Body of pancreas (tissue), 4 donors: ENCODE results near the gene CTSD. TPM values are rescaled to one million over a fixed set of nuclear protein-coding genes. Genes with fewer than 3 reads are reported as not detected.

ENCODE experiments used
- ATAC-seq: fragments of 150-250 bp; one replicate; pipeline ENCODE4 v1.9.1; 2016
- DNase-seq, 4 donors: peaks; one replicate each; pipeline ENCODE4 v3.0.0-alpha.2; 2019
- H3K27ac ChIP-seq, 4 donors: fragments of 200-600 bp; sonication (generic); 1 replicate in 3 of 4; 2 replicates in 1 of 4; pipeline versions ENCODE4 v1.5.1 to v1.6.1; 2016 to 2019; ENCODE audit warnings: mild to moderate bottlenecking in 1 of 4, mixed read lengths in 1 of 4, moderate library complexity in 1 of 4
- H3K27me3 ChIP-seq, 2 donors: fragments of 200-600 bp; sonication (generic); one replicate each; pipeline ENCODE4 v1.6.0; 2016; ENCODE audit warnings: mild to moderate bottlenecking in 1 of 2
- H3K36me3 ChIP-seq, 2 donors: fragments of 200-600 bp; sonication (generic); replicated peaks in 1 of 2; 2 replicates each; pipeline ENCODE4 v1.5.1; 2016; ENCODE audit warnings: low read depth in 2 of 2; ENCODE audit not compliant: insufficient read depth in 1 of 2
- H3K4me1 ChIP-seq: fragments of 200-600 bp; sonication (generic); one replicate; pipeline ENCODE4 v1.6.0; 2016
- H3K4me3 ChIP-seq, 2 donors: fragments of 200-600 bp; sonication (generic); 1 replicate in 1 of 2; 2 replicates in 1 of 2; pipeline ENCODE4 v1.5.1; 2016 to 2019
- H3K9me3 ChIP-seq, 3 donors: fragments of 200-600 bp; sonication (generic); 1 replicate in 2 of 3; 2 replicates in 1 of 3; pipeline ENCODE4 v1.5.1; 2016
- POLR2A ChIP-seq, 3 donors: fragments of 450-650 bp; IDR thresholded peaks; one replicate each; pipeline ENCODE4 v1.6.1; 2016; ENCODE audit warnings: antibody characterized with exemption in 3 of 3, mild to moderate bottlenecking in 2 of 3
- WGBS, 2 donors: methylation state at CpG; one replicate each; pipeline ENCODE4 v1.1.5; 2017; 5-methylcytosine and 5-hydroxymethylcytosine counted together
- intact Hi-C: fragments of 100-400 bp; cut with DNase I; formaldehyde crosslinking; loops from one replicate; pipeline ENCODE4 v1.15.1; 2023
- total RNA-seq, 2 donors: library from RNA; depleted of rRNA; stranded (reverse); fragments of >200 nt; gene quantifications; one replicate each; pipeline ENCODE4 v1.1.0, GENCODE V29; 2016
- TF ChIP-seq, protein P1 (sequence below), 7 experiments: fragments of 450-650 bp in 4 of 7; fragments of 200-600 bp in 3 of 7; sonication (generic) in 3 of 7; IDR thresholded peaks; one replicate each; pipeline ENCODE4 v1.5.1; 2016 to 2019; ENCODE audit warnings: antibody characterized with exemption in 7 of 7

CTSD gene
- total RNA-seq, 2 donors from 2014 or later: 214 to 255 TPM

DNA sequence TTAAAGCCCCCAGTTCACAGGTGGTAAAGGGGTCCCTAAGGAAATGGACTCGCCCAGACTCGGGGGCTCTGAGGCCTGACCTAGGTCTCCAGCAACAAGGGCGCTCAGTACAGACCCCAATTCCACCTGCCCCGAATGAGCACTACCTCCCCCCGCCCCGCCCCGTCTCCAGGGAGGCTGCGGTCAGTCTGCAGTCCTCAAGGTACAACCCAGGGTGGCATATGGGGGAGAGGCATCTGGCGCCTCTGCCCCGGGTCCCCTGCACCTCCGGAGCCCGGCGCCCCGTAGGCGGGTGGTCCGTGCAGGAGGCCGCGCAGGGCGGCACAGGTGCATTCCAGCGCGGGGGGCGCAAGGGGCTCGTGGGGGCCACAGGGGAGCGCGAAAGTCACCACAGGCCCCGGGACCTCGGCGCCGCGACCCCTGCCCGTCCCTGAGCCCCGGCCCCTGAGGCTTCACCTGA, 361 bp downstream of the CTSD start:
- Histone ChIP-seq H3K4me3 (peak overlapping the region; percentile 91 to 93), H3K27ac (peak overlapping the region; percentile 59 to 94 (median 84)), H3K36me3 (peaks cover 3 to 11% of the 10 kb centered on the region in 2 donors), H3K9me3 (no peaks in the 10 kb centered on the region), H3K27me3 (no peaks in the 10 kb centered on the region), H3K4me1 (peaks cover 43% of the 10 kb centered on the region)
- no peak for DNase-seq
- ATAC-seq: peak; percentile 4
- intact Hi-C loops: no loop called here
- WGBS, 2 donors: 0% methylated on average over 1 to 31 of the region's 32 CpGs
- TF ChIP-seq POLR2A (IDR thresholded peaks at IDR 0.05): peak in 1 of 3 donors; percentile 10
- TF ChIP-seq, protein P1, sequence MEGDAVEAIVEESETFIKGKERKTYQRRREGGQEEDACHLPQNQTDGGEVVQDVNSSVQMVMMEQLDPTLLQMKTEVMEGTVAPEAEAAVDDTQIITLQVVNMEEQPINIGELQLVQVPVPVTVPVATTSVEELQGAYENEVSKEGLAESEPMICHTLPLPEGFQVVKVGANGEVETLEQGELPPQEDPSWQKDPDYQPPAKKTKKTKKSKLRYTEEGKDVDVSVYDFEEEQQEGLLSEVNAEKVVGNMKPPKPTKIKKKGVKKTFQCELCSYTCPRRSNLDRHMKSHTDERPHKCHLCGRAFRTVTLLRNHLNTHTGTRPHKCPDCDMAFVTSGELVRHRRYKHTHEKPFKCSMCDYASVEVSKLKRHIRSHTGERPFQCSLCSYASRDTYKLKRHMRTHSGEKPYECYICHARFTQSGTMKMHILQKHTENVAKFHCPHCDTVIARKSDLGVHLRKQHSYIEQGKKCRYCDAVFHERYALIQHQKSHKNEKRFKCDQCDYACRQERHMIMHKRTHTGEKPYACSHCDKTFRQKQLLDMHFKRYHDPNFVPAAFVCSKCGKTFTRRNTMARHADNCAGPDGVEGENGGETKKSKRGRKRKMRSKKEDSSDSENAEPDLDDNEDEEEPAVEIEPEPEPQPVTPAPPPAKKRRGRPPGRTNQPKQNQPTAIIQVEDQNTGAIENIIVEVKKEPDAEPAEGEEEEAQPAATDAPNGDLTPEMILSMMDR (IDR thresholded peaks at IDR 0.05): no peak

DNA sequence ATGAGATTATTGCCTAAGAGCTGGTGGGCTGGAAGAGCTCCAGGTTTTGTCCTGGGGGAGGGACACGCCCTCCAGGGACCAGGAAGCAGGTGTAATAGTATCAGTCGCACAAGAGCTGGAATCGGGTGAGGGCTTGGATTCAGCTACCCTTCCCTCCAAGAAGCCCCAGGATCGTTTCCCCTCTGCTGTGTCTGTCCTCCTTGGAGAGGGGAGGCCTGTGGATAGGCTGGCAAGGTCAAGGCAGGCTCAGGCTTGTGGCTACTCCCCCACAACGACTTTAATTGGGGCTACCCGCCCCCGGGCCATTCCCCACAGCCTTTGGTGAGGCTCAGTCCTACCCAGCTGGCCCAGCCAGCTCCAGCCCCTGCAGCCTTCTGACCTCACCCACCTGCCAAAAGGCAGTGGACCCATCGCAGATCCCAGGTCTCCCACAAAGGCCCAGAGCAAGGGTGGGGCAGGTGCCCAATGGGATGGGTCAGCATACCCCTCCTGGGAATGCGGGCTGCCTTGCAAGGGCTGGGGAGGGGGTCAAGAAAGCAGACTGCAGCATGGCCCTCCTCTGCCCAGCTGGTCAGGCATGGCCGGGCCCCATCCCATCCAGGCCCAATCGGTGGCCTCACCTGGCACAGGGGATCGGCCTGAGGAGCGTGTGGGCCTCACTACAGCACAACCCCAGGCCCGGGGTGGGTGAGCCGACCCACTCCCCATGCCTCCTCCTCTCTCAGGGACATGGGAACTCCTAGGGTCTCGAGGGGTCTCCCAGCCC, 1.0 kb downstream of the CTSD start:
- ATAC-seq (peak; percentile 74), DNase-seq (peak; percentile 88 to 95 (median 91))
- intact Hi-C loops: no loop called here
- Histone ChIP-seq H3K36me3 (peaks cover 3 to 11% of the 10 kb centered on the region in 2 donors), H3K4me1 (peaks cover 43% of the 10 kb centered on the region), H3K27me3 (no peaks in the 10 kb centered on the region), H3K9me3 (no peaks in the 10 kb centered on the region), H3K4me3 (peak overlapping the region; percentile 91 to 93), H3K27ac (peak overlapping the region; percentile 74 to 94 (median 84))
- peak; percentile 42 to 95 (median 93) for TF ChIP-seq POLR2A (IDR thresholded peaks at IDR 0.05)
- TF ChIP-seq, protein P1 (IDR thresholded peaks at IDR 0.05): no peak
- 0 to 5% methylated on average over 1 to 16 of the region's 16 CpGs for WGBS, 2 donors

DNA sequence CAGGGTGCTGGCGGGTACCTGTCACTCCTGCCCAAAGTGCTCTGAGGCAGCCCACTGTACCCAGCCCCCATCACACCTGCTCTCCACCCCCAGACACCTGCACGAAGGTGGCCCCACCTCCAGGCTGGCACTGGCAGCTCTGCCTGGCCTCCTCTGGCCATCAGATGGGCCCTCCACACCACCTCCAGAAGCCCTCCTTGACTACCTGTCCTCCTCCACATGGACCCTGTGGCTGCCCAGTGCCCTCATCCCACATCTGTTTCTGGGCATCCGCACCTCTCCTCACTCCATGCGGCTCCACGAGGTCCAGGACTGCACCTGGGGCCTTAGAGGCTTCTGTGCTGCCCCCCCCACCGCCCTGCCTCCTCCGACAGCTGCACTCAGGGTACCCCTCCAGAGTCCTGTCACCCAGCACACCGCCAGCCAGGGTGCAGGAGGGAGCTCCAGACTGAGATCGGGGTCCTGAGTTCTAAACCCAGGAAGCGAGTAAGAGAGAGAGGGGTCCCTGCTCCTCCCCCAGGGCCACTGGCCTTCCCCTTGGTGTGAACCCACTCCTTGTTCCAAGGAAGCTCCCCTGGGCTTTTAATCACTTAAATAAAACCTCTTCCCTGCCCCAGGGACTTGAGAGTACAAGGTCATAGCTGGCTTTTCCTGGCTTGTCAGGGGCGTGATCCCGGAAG, 1.7 kb downstream of the CTSD start:
- H3K27me3 ChIP-seq: no peaks in the 10 kb centered on the region
- DNase-seq (no peak), ATAC-seq (no peak)
- no peaks in the 10 kb centered on the region for H3K9me3 ChIP-seq
- peaks cover 43% of the 10 kb centered on the region for H3K4me1 ChIP-seq
- WGBS, 2 donors: 52 to 63% methylated on average over 11 to 12 of the region's 12 CpGs
- TF ChIP-seq POLR2A (IDR thresholded peaks at IDR 0.05): no peak
- TF ChIP-seq, protein P1 (IDR thresholded peaks at IDR 0.05): no peak
- H3K36me3 ChIP-seq: peaks cover 6 to 16% of the 10 kb centered on the region in 2 donors
- H3K4me3 ChIP-seq: no peak overlapping the region
- intact Hi-C loops: no loop called here
- peak overlapping the region; percentile 74 to 94 (median 84) for H3K27ac ChIP-seq

- 81 to 95% methylated on average over 4 to 28 of the region's 28 CpGs for WGBS, 2 donors
- ATAC-seq (no peak), DNase-seq (no peak)
- peak overlapping the region in 2 of 4 donors; percentile 88 to 94 for H3K27ac ChIP-seq
- H3K4me1 ChIP-seq: peaks cover 49% of the 10 kb centered on the region
- peaks cover 11 to 23% of the 10 kb centered on the region in 2 donors for H3K36me3 ChIP-seq
- H3K4me3 ChIP-seq: no peak overlapping the region
- no peak for TF ChIP-seq POLR2A (IDR thresholded peaks at IDR 0.05)
- TF ChIP-seq, protein P1 (IDR thresholded peaks at IDR 0.05): no peak
- H3K9me3 ChIP-seq: no peaks in the 10 kb centered on the region
- intact Hi-C loops: no loop called here
- no peaks in the 10 kb centered on the region for H3K27me3 ChIP-seq
Measured at GRCh38 chr11:1761110-1761856, 2.4 kb downstream of the CTSD start.
